IMR-90 (cell line): ENCODE measurements around the gene PPIL4.

ENCODE experiments used
- MAFK ChIP-seq: IDR thresholded peaks from 2 replicates; pipeline ENCODE4 v1.6.1; 2012; ENCODE audit warnings: low read depth, low read length, improper control_type of control experiment
- TF ChIP-seq, protein P1 (sequence below): fragments of 150-350 bp; IDR thresholded peaks from 2 replicates; pipeline ENCODE4 v1.6.1; 2017; ENCODE audit warnings: mild to moderate bottlenecking, antibody characterized with exemption, low read length, low read depth

DNA sequence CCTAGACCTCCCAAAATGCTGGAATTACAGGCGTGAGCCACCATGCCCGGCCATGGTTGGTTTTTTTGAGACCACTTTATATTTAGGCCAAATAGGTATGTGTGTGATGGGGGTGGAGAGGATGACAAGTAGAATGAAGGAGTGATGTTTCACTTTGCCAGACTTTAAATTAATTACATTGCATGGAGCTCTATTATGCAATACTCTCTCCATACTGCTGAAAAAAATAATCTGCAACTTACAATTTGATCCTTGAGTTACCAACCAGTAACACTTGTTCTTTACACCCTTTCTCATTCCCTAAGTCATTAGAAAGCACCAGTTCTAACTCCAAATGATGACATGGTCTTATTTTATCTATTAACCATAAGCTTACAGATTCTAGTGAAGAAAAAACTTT, 47.1 kb upstream of the PPIL4 start:
- TF ChIP-seq, protein P1, sequence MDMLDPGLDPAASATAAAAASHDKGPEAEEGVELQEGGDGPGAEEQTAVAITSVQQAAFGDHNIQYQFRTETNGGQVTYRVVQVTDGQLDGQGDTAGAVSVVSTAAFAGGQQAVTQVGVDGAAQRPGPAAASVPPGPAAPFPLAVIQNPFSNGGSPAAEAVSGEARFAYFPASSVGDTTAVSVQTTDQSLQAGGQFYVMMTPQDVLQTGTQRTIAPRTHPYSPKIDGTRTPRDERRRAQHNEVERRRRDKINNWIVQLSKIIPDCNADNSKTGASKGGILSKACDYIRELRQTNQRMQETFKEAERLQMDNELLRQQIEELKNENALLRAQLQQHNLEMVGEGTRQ, result no peak
- no peak for TF ChIP-seq MAFK
